Effector CD8-positive, alpha-beta T cell (primary cell): ENCODE measurements around the gene NAALADL2.

Experiments used
- DNase-seq: peaks from one replicate; lab custom pipeline; 2025; lab: John Stamatoyannopoulos, UW

The NAALADL2 gene

GRCh38 chr3:175307642-175308041, 448.5 kb downstream of the NAALADL2 start:
- no peak for DNase-seq

- no peak for DNase-seq
Measured at GRCh38 chr3:175308097-175308496, 449.0 kb downstream of the NAALADL2 start.

- no peak for DNase-seq
Measured at GRCh38 chr3:175310046-175310445, 450.9 kb downstream of the NAALADL2 start.

- DNase-seq = no peak
Measured at GRCh38 chr3:175311404-175311803, 452.3 kb downstream of the NAALADL2 start.

- DNase-seq = no peak
Measured at GRCh38 chr3:175311946-175312345, 452.8 kb downstream of the NAALADL2 start.

GRCh38 chr3:175312791-175313190, 453.7 kb downstream of the NAALADL2 start:
- DNase-seq = no peak

- no peak for DNase-seq
Measured at GRCh38 chr3:175316799-175317198, 457.7 kb downstream of the NAALADL2 start.

- DNase-seq = no peak
Measured at GRCh38 chr3:175325440-175325839, 466.3 kb downstream of the NAALADL2 start.

GRCh38 chr3:175326041-175326440, 466.9 kb downstream of the NAALADL2 start:
- no peak for DNase-seq

- no peak for DNase-seq
Measured at GRCh38 chr3:175329373-175329772, 470.2 kb downstream of the NAALADL2 start.

GRCh38 chr3:175335229-175335628, 476.1 kb downstream of the NAALADL2 start:
- no peak for DNase-seq

- no peak for DNase-seq
Measured at GRCh38 chr3:175336406-175337133, 477.4 kb downstream of the NAALADL2 start.

- DNase-seq = no peak
Measured at GRCh38 chr3:175337631-175338030, 478.5 kb downstream of the NAALADL2 start.

GRCh38 chr3:175338775-175339535, 479.8 kb downstream of the NAALADL2 start:
- no peak for DNase-seq

- DNase-seq = no peak
Measured at GRCh38 chr3:175340338-175341015, 481.3 kb downstream of the NAALADL2 start.

- no peak for DNase-seq
Measured at GRCh38 chr3:175342196-175342595, 483.1 kb downstream of the NAALADL2 start.

- no peak for DNase-seq
Measured at GRCh38 chr3:175343946-175344345, 484.8 kb downstream of the NAALADL2 start.

GRCh38 chr3:175346573-175347356, 487.6 kb downstream of the NAALADL2 start:
- DNase-seq = no peak

- no peak for DNase-seq
Measured at GRCh38 chr3:175349168-175349567, 490.0 kb downstream of the NAALADL2 start.

- DNase-seq = no peak
Measured at GRCh38 chr3:175355801-175356335, 496.7 kb downstream of the NAALADL2 start.

- DNase-seq = no peak
Measured at GRCh38 chr3:175356899-175357324, 497.8 kb downstream of the NAALADL2 start.

- DNase-seq = no peak
Measured at GRCh38 chr3:175357758-175358157, 498.6 kb downstream of the NAALADL2 start.
